Body of pancreas (tissue), 4 donors: ENCODE measurements around the gene COL28A1. TPM values are rescaled to one million over a fixed set of nuclear protein-coding genes. Genes with fewer than 3 reads are reported as not detected.
"Not testable (repeated sequence)": the region's sequence is repeated elsewhere in the genome, so short reads cannot be mapped to it uniquely, and the experiment has no call there.

ENCODE experiments used
- ATAC-seq: fragments of 150-250 bp; one replicate; pipeline ENCODE4 v1.9.1; 2016
- DNase-seq, 4 donors: peaks; one replicate each; pipeline ENCODE4 v3.0.0-alpha.2; 2019
- H3K27ac ChIP-seq, 4 donors: fragments of 200-600 bp; sonication (generic); 1 replicate in 3 of 4; 2 replicates in 1 of 4; pipeline versions ENCODE4 v1.5.1 to v1.6.1; 2016 to 2019; ENCODE audit warnings: mild to moderate bottlenecking in 1 of 4, mixed read lengths in 1 of 4, moderate library complexity in 1 of 4
- H3K27me3 ChIP-seq, 2 donors: fragments of 200-600 bp; sonication (generic); one replicate each; pipeline ENCODE4 v1.6.0; 2016; ENCODE audit warnings: mild to moderate bottlenecking in 1 of 2
- H3K36me3 ChIP-seq, 2 donors: fragments of 200-600 bp; sonication (generic); replicated peaks in 1 of 2; 2 replicates each; pipeline ENCODE4 v1.5.1; 2016; ENCODE audit warnings: low read depth in 2 of 2; ENCODE audit not compliant: insufficient read depth in 1 of 2
- H3K4me1 ChIP-seq: fragments of 200-600 bp; sonication (generic); one replicate; pipeline ENCODE4 v1.6.0; 2016
- H3K4me3 ChIP-seq, 2 donors: fragments of 200-600 bp; sonication (generic); 1 replicate in 1 of 2; 2 replicates in 1 of 2; pipeline ENCODE4 v1.5.1; 2016 to 2019
- H3K9me3 ChIP-seq, 3 donors: fragments of 200-600 bp; sonication (generic); 1 replicate in 2 of 3; 2 replicates in 1 of 3; pipeline ENCODE4 v1.5.1; 2016
- POLR2A ChIP-seq, 3 donors: fragments of 450-650 bp; IDR thresholded peaks; one replicate each; pipeline ENCODE4 v1.6.1; 2016; ENCODE audit warnings: antibody characterized with exemption in 3 of 3, mild to moderate bottlenecking in 2 of 3
- WGBS, 2 donors: methylation state at CpG; one replicate each; pipeline ENCODE4 v1.1.5; 2017; 5-methylcytosine and 5-hydroxymethylcytosine counted together
- intact Hi-C: fragments of 100-400 bp; cut with DNase I; formaldehyde crosslinking; loops from one replicate; pipeline ENCODE4 v1.15.1; 2023
- total RNA-seq, 2 donors: library from RNA; depleted of rRNA; stranded (reverse); fragments of >200 nt; gene quantifications; one replicate each; pipeline ENCODE4 v1.1.0, GENCODE V29; 2016
- TF ChIP-seq, protein P1 (sequence below), 7 experiments: fragments of 450-650 bp in 4 of 7; fragments of 200-600 bp in 3 of 7; sonication (generic) in 3 of 7; IDR thresholded peaks; one replicate each; pipeline ENCODE4 v1.5.1; 2016 to 2019; ENCODE audit warnings: antibody characterized with exemption in 7 of 7

COL28A1 gene
- total RNA-seq, 2 donors from 2014 or later: 13.8 to 16.9 TPM

DNA sequence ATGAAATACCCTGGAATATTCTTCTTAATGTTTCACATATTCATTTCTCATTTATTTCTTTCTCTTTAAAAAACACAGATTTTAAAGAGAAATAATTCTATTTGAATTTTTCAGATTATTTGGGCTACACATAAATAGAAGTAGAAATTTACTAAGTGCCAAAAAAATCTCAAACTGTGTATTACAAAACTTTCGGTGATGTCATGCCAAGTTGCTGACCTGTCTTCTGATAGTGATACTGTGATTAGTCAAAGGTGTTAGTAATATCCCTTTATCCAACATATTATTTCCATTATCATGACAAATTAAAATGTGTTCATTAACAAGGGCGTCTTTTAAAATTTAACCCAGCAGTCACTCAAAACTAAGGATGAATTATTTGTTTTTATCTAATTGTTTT is 60.1 kb downstream of the COL28A1 start:
- H3K4me3 ChIP-seq: no peak overlapping the region
- H3K4me1 ChIP-seq: no peaks in the 10 kb centered on the region
- no peaks in the 10 kb centered on the region for H3K27me3 ChIP-seq
- no peak for ATAC-seq
- no peak overlapping the region for H3K27ac ChIP-seq
- TF ChIP-seq POLR2A (IDR thresholded peaks at IDR 0.05): no peak
- TF ChIP-seq, protein P1, sequence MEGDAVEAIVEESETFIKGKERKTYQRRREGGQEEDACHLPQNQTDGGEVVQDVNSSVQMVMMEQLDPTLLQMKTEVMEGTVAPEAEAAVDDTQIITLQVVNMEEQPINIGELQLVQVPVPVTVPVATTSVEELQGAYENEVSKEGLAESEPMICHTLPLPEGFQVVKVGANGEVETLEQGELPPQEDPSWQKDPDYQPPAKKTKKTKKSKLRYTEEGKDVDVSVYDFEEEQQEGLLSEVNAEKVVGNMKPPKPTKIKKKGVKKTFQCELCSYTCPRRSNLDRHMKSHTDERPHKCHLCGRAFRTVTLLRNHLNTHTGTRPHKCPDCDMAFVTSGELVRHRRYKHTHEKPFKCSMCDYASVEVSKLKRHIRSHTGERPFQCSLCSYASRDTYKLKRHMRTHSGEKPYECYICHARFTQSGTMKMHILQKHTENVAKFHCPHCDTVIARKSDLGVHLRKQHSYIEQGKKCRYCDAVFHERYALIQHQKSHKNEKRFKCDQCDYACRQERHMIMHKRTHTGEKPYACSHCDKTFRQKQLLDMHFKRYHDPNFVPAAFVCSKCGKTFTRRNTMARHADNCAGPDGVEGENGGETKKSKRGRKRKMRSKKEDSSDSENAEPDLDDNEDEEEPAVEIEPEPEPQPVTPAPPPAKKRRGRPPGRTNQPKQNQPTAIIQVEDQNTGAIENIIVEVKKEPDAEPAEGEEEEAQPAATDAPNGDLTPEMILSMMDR (IDR thresholded peaks at IDR 0.05): no peak
- DNase-seq: no peak
- no peaks in the 10 kb centered on the region for H3K9me3 ChIP-seq
- 77 to 84% methylated on average over 2 of the region's 2 CpGs for WGBS, 2 donors
- intact Hi-C loops: no loop called here
- H3K36me3 ChIP-seq: no peaks in the 10 kb centered on the region

DNA sequence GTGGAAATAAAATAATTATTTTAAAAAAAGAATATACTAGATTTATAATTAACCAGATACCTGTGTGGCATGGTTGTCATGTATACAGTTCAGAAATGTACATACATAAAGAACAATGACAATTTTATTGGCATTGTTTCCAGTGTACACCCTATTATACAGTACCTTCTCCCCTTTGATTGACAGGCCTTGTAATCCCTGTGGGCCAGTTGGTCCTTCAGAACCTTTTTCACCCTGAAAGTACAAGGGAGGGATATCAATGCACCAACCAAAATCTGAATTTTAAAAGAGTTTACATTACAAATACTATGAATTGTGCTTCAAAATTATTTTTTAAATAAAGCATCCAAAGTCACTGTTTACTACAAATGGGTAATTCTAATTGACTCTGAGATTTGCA is 61.2 kb downstream of the COL28A1 start:
- no peak overlapping the region for H3K27ac ChIP-seq
- H3K27me3 ChIP-seq: no peaks in the 10 kb centered on the region
- H3K9me3 ChIP-seq: no peaks in the 10 kb centered on the region
- no peak for TF ChIP-seq POLR2A (IDR thresholded peaks at IDR 0.05)
- TF ChIP-seq, protein P1 (IDR thresholded peaks at IDR 0.05): no peak
- intact Hi-C loops: no loop called here
- no peak overlapping the region for H3K4me3 ChIP-seq
- H3K4me1 ChIP-seq: no peaks in the 10 kb centered on the region
- no peaks in the 10 kb centered on the region for H3K36me3 ChIP-seq
- ATAC-seq (no peak), DNase-seq (no peak)

DNA sequence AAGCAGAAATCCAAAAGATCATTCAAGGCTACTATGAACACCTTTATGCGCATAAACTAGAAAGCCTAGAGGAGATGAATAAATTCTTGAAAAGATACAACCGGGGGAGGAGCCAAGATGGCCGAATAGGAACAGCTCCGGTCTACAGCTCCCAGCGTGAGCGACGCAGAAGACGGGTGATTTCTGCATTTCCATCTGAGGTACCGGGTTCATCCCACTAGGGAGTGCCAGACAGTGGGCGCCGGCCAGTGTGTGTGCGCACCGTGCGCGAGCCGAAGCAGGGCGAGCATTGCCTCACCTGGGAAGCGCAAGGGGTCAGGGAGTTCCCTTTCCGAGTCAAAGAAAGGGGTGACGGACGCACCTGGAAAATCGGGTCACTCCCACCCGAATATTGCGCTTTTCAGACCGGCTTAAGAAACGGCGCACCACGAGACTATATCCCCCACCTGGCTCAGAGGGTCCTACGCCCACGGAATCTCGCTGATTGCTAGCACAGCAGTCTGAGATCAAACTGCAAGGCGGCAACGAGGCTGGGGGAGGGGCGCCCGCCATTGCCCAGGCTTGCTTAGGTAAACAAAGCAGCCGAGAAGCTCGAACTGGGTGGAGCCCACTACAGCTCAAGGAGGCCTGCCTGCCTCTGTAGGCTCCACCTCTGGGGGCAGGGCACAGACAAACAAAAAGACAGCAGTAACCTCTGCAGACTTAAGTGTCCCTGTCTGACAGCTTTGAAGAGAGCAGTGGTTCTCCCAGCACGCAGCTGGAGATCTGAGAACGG is 70.5 kb downstream of the COL28A1 start:
- H3K27me3 ChIP-seq, H3K9me3 ChIP-seq, H3K36me3 ChIP-seq, H3K4me3 ChIP-seq, H3K4me1 ChIP-seq, intact Hi-C loops, DNase-seq, H3K27ac ChIP-seq, ATAC-seq: not testable (repeated sequence)
- WGBS, 2 donors: 94 to 96% methylated on average over 18 to 19 of the region's 39 CpGs

DNA sequence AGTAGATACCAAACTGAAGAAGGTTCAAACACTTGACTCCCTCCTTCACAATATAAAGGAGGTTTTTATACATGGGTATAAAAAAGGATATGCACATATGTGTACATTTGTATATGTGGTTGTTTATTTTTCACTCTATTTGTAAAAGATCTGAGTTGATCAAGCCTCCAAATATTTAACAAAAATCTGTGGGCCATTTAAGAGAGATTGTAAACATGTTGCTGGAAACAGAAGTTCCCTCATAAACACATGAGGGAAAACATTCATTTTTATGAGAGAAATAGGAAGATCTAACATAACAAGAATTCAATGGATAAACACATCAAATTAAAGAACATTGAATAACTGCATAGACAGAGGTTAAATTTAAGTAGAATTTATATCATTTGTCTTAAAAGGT is 81.7 kb downstream of the COL28A1 start:
- DNase-seq (no peak), ATAC-seq (no peak)
- intact Hi-C loops: no loop called here
- no peaks in the 10 kb centered on the region for H3K4me1 ChIP-seq
- H3K36me3 ChIP-seq: no peaks in the 10 kb centered on the region
- TF ChIP-seq POLR2A (IDR thresholded peaks at IDR 0.05): no peak
- H3K4me3 ChIP-seq: no peak overlapping the region
- no peaks in the 10 kb centered on the region for H3K27me3 ChIP-seq
- H3K9me3 ChIP-seq: no peaks in the 10 kb centered on the region
- H3K27ac ChIP-seq: no peak overlapping the region

DNA sequence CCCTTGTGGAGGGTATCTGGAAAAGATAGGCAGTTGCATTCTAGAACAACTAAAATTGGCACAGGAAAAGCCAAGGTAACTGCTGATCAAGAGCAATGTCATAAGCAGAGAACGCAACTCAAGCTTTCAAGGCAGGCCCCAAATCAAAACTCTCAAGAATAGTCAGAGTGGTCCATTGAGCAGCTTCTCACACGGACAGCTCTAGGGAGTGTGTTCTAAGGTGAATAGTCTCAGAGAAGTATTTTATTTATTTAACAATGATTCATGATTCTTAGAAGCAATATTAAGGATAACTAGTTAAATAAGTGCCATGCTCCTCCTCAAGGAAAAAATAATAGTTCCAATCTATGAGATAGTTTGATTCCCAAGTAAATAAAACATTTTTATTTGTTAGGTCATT is 83.0 kb downstream of the COL28A1 start:
- Histone ChIP-seq H3K4me3 (no peak overlapping the region), H3K27me3 (no peaks in the 10 kb centered on the region), H3K9me3 (no peaks in the 10 kb centered on the region), H3K36me3 (no peaks in the 10 kb centered on the region), H3K27ac (no peak overlapping the region), H3K4me1 (no peaks in the 10 kb centered on the region)
- DNase-seq (no peak), ATAC-seq (no peak)
- intact Hi-C loops: no loop called here
- TF ChIP-seq POLR2A (IDR thresholded peaks at IDR 0.05): no peak
- TF ChIP-seq, protein P1 (IDR thresholded peaks at IDR 0.05): no peak
- 89 to 95% methylated on average over 2 of the region's 2 CpGs for WGBS, 2 donors

DNA sequence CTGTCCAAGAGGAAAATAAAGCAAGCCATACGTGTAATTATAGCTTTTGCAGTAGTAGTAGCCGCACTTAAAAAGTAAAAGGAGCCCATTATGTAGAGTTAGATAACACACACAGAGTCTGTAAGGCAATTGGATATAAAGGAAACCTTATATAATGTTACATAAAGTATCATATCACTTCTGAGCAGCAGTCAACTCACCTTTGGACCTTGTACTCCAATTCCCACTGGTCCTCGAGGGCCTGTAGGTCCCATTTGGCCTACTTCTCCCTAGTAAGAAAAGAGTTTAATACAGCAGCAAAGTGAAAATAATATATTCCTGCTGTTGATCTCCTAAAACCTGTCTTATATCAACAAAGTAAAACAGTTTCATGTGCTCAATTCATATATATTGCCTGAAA is 83.6 kb downstream of the COL28A1 start:
- Histone ChIP-seq H3K4me3 (no peak overlapping the region), H3K4me1 (no peaks in the 10 kb centered on the region), H3K9me3 (no peaks in the 10 kb centered on the region), H3K36me3 (no peaks in the 10 kb centered on the region), H3K27me3 (no peaks in the 10 kb centered on the region), H3K27ac (no peak overlapping the region)
- DNase-seq (no peak), ATAC-seq (no peak)
- intact Hi-C loops: no loop called here
- WGBS, 2 donors: 77 to 86% methylated on average over 3 of the region's 3 CpGs
- TF ChIP-seq, protein P1 (IDR thresholded peaks at IDR 0.05): no peak
- TF ChIP-seq POLR2A (IDR thresholded peaks at IDR 0.05): no peak
